IMR-90 (cell line): ENCODE data around the gene LDHAL6A. TPM values are rescaled to one million over a fixed set of nuclear protein-coding genes. Genes with fewer than 3 reads are reported as not detected.

ENCODE experiments used
- ATAC-seq: fragments of 200-7000 bp; cut with Tn5 transposase; 2 replicates; pipeline ENCODE4 v1.9.1; 2020; ENCODE audit warnings: low read depth, mild to moderate bottlenecking, moderate library complexity
- BruUV-seq: library from RNA; stranded (reverse); fragments of 400-500 nt; replicated peaks from 2 replicates; lab custom pipeline; 2021; lab: Mats Ljungman, UMichigan
- CTCF ChIA-PET: fragments of 300-600 bp; formaldehyde crosslinking; extraction: SDS; loops from one replicate; lab custom pipeline; 2021; ENCODE audit warnings: antibody characterized with exemption; lab: Yijun Ruan, JAX
- POLR2A ChIA-PET: fragments of 300-600 bp; sonication (Branson Sonifier 250); formaldehyde crosslinking; loops from one replicate; lab custom pipeline; 2022; ENCODE audit warnings: antibody characterized with exemption; ENCODE audit not compliant: unreplicated experiment; lab: Charles Lee
- DNase-seq: peaks from one replicate; pipeline ENCODE4 v3.0.0; 2013
- H2AFZ ChIP-seq: replicated peaks from 2 replicates; pipeline ENCODE3; 2013; ENCODE audit warnings: low read length, mild to moderate bottlenecking; ENCODE audit not compliant: poor library complexity
- H2AK5ac ChIP-seq: 2 replicates; pipeline ENCODE4 v1.6.1; 2013; ENCODE audit warnings: low read depth, low read length, inconsistent platforms
- H2AK9ac ChIP-seq: replicated peaks from 2 replicates; pipeline ENCODE3; 2013; ENCODE audit warnings: mild to moderate bottlenecking, low read depth, low read length, moderate library complexity; ENCODE audit not compliant: poor library complexity
- H2BK120ac ChIP-seq: 2 replicates; pipeline ENCODE4 v1.6.1; 2013; ENCODE audit warnings: low read depth, low read length, inconsistent platforms
- H2BK15ac ChIP-seq: 3 replicates; pipeline ENCODE4 v1.6.1; 2013; ENCODE audit warnings: low read depth, low read length, inconsistent platforms
- H2BK20ac ChIP-seq: 2 replicates; pipeline ENCODE4 v1.6.1; 2013; ENCODE audit warnings: low read depth, mild to moderate bottlenecking, inconsistent platforms, low read length, moderate library complexity
- H2BK5ac ChIP-seq: 2 replicates; pipeline ENCODE4 v1.6.1; 2013; ENCODE audit warnings: mild to moderate bottlenecking, low read depth, low read length, inconsistent platforms; ENCODE audit not compliant: poor library complexity, severe bottlenecking
- H3K14ac ChIP-seq: replicated peaks from 2 replicates; pipeline ENCODE4 v1.6.1; 2013; ENCODE audit warnings: low read depth, low read length, inconsistent platforms
- H3K18ac ChIP-seq: 2 replicates; pipeline ENCODE4 v1.6.1; 2013; ENCODE audit warnings: low read depth, low read length, control low read depth
- H3K23ac ChIP-seq: 2 replicates; pipeline ENCODE4 v1.6.1; 2013; ENCODE audit warnings: low read depth, low read length, inconsistent platforms
- H3K27ac ChIP-seq: 2 replicates; pipeline ENCODE4 v1.5.1; 2013; ENCODE audit warnings: mild to moderate bottlenecking, control low read depth, low read length; ENCODE audit not compliant: insufficient read depth
- H3K27me3 ChIP-seq: 2 replicates; pipeline ENCODE4 v1.6.1; 2013; ENCODE audit warnings: low read length; ENCODE audit not compliant: control insufficient read depth, insufficient read depth
- H3K36me3 ChIP-seq: 2 replicates; pipeline ENCODE4 v1.6.1; 2013; ENCODE audit warnings: low read length, mixed read lengths; ENCODE audit not compliant: control insufficient read depth, insufficient read depth
- H3K4ac ChIP-seq: 2 replicates; pipeline ENCODE4 v1.6.1; 2013; ENCODE audit warnings: low read depth, low read length, inconsistent platforms
- H3K4me1 ChIP-seq: 2 replicates; pipeline ENCODE4 v1.6.1; 2013; ENCODE audit warnings: low read length, mixed read lengths; ENCODE audit not compliant: control insufficient read depth, insufficient read depth
- H3K4me2 ChIP-seq: 2 replicates; pipeline ENCODE4 v1.6.1; 2013; ENCODE audit warnings: low read depth, mild to moderate bottlenecking, control low read depth, low read length, moderate library complexity
- H3K4me3 ChIP-seq: 2 replicates; pipeline ENCODE4 v1.5.1; 2013; ENCODE audit warnings: low read depth, mild to moderate bottlenecking, control low read depth, low read length, moderate library complexity; ENCODE audit not compliant: insufficient read depth
- H3K56ac ChIP-seq: 2 replicates; pipeline ENCODE4 v1.6.1; 2013; ENCODE audit warnings: low read length, inconsistent platforms; ENCODE audit not compliant: insufficient read depth; ENCODE audit errors: extremely low read depth
- H3K79me1 ChIP-seq, 2 experiments: 2 replicates each; pipeline ENCODE4 v1.6.1; 2013; ENCODE audit warnings: low read length in 2 of 2, inconsistent platforms in 1 of 2, low read depth in 1 of 2
- H3K9ac ChIP-seq: 2 replicates; pipeline ENCODE4 v1.6.1; 2013; ENCODE audit warnings: low read depth, low read length, control low read depth
- H3K9me1 ChIP-seq: 2 replicates; pipeline ENCODE4 v1.6.1; 2013; ENCODE audit warnings: low read length, inconsistent platforms; ENCODE audit not compliant: insufficient read depth
- H3K9me3 ChIP-seq: 2 replicates; pipeline ENCODE4 v1.6.1; 2013; ENCODE audit warnings: low read length; ENCODE audit not compliant: control insufficient read depth, insufficient read depth
- H4K20me1 ChIP-seq: 2 replicates; pipeline ENCODE4 v1.6.1; 2013; ENCODE audit warnings: low read length, inconsistent platforms; ENCODE audit not compliant: insufficient read depth
- H4K5ac ChIP-seq: 2 replicates; pipeline ENCODE4 v1.6.1; 2013; ENCODE audit warnings: mild to moderate bottlenecking, low read depth, low read length, control low read depth
- H4K8ac ChIP-seq, 2 experiments: 2 replicates each; pipeline ENCODE4 v1.6.1; 2013; ENCODE audit warnings: low read depth in 2 of 2, low read length in 2 of 2, control low read depth in 1 of 2, inconsistent platforms in 1 of 2
- H4K91ac ChIP-seq: 2 replicates; pipeline ENCODE4 v1.6.1; 2013; ENCODE audit warnings: low read depth, low read length, inconsistent platforms; ENCODE audit not compliant: insufficient read depth
- BHLHE40 ChIP-seq: fragments of 150-350 bp; IDR thresholded peaks from 2 replicates; pipeline ENCODE4 v1.6.1; 2016; ENCODE audit warnings: mild to moderate bottlenecking, low read depth, low read length
- CEBPB ChIP-seq: IDR thresholded peaks from 2 replicates; pipeline ENCODE4 v1.6.1; 2012; ENCODE audit warnings: low read depth, low read length, improper control_type of control experiment
- CTCF ChIP-seq: conservative IDR thresholded peaks from 2 replicates; pipeline ENCODE4 v1.5.1; 2012; ENCODE audit warnings: mild to moderate bottlenecking, low read depth, low read length, improper control_type of control experiment
- MXI1 ChIP-seq: IDR thresholded peaks from 2 replicates; pipeline ENCODE4 v1.6.1; 2012; ENCODE audit warnings: low read depth, mild to moderate bottlenecking, low read length, moderate library complexity, borderline replicate concordance
- NFE2L2 ChIP-seq: fragments of 150-350 bp; IDR thresholded peaks from 2 replicates; pipeline ENCODE4 v1.6.1; 2016; ENCODE audit warnings: low read depth, mild to moderate bottlenecking, low read length
- RAD21 ChIP-seq: IDR thresholded peaks from 2 replicates; pipeline ENCODE4 v1.6.1; 2012; ENCODE audit warnings: low read length, improper control_type of control experiment
- RCOR1 ChIP-seq: IDR thresholded peaks from 2 replicates; pipeline ENCODE4 v1.6.1; 2012; ENCODE audit warnings: mild to moderate bottlenecking, low read length, improper control_type of control experiment; ENCODE audit not compliant: insufficient replicate concordance
- RFX5 ChIP-seq: IDR thresholded peaks from 2 replicates; pipeline ENCODE4 v1.8.0; 2012; ENCODE audit warnings: low read depth, mild to moderate bottlenecking, low read length, moderate library complexity
- SMC3 ChIP-seq: fragments of 150-350 bp; IDR thresholded peaks from 2 replicates; pipeline ENCODE4 v1.6.1; 2016; ENCODE audit warnings: low read depth, mild to moderate bottlenecking, antibody characterized with exemption, low read length, moderate library complexity
- WGBS, 2 experiments: methylation state at CpG; one replicate each; pipeline versions ENCODE4 v1.1.5 to v1.1.7; 2013; ENCODE audit warnings: missing lambda C conversion rate in 2 of 2; ENCODE audit not compliant: insufficient read length in 1 of 2; ENCODE audit errors: extremely low coverage in 2 of 2; 5-methylcytosine and 5-hydroxymethylcytosine counted together
- dilution Hi-C: fragments of 300-500 bp; cut with HindIII; formaldehyde crosslinking; loops from one replicate; pipeline ENCODE4 v1.14.3; 2018; ENCODE audit warnings: low sequenced_read_pairs; ENCODE audit not compliant: unreplicated experiment
- in situ Hi-C: fragments of 300-500 bp; cut with MboI; formaldehyde crosslinking; loops from 3 replicates; pipeline ENCODE4 v1.14.3; 2019; ENCODE audit warnings: low sequenced_read_pairs, inconsistent platforms, mixed read lengths
- intact Hi-C: fragments of 100-400 bp; cut with micrococcal nuclease; formaldehyde crosslinking; loops from 2 replicates; pipeline ENCODE4 v1.10.0; 2022
- polyA plus RNA-seq, 3 experiments: library from polyadenylated mRNA; depleted of rRNA; stranded (reverse); fragments of >200 nt; gene quantifications; 2 replicates each; pipeline ENCODE4 v1.2.3, GENCODE V29; 2012; ENCODE audit warnings: low replicate concordance in 1 of 3
- total RNA-seq: library from RNA; depleted of rRNA; stranded (reverse); fragments of >200 nt; gene quantifications from 2 replicates; pipeline ENCODE4 v1.2.3, GENCODE V29; 2012
- TF ChIP-seq, protein P1 (sequence below): fragments of 150-350 bp; IDR thresholded peaks from 2 replicates; pipeline ENCODE4 v1.6.1; 2016; ENCODE audit warnings: low read depth, mild to moderate bottlenecking, low read length, moderate library complexity, borderline replicate concordance

The LDHAL6A gene
- total and polyA plus RNA-seq, 2 of the 4 experiments (the other 2 are of a cell fraction) = not detected

GRCh38 chr11:18420067-18420466, 35.6 kb upstream of the LDHAL6A start:
- no peak overlapping the region for H2BK15ac ChIP-seq
- no peak overlapping the region for H4K5ac ChIP-seq
- H4K20me1 ChIP-seq = no peaks in the 10 kb centered on the region
- no peak overlapping the region for H2BK20ac ChIP-seq
- no peak for DNase-seq
- H2AK5ac ChIP-seq = no peak overlapping the region
- H4K91ac ChIP-seq = no peak overlapping the region
- H3K27ac ChIP-seq = no peak overlapping the region
- ChIA-PET POLR2A (no interaction called here), CTCF (interaction anchor here (1.6 kb wide), 1 partner anchor 10 kb away, joined by 6 read pairs; no protein-coding TSS in a partner anchor)
- H3K14ac ChIP-seq = no peak overlapping the region
- no peak overlapping the region for H2AFZ ChIP-seq
- no peak overlapping the region for H3K4me2 ChIP-seq
- no peak overlapping the region for H3K23ac ChIP-seq
- H2BK5ac ChIP-seq = no peak overlapping the region
- H3K56ac ChIP-seq = no peak overlapping the region
- H3K4me1 ChIP-seq = no peaks in the 10 kb centered on the region
- BruUV-seq = no TSS peak
- dilution Hi-C loops = no loop called here
- H3K9ac ChIP-seq = no peak overlapping the region
- no peak overlapping the region for H3K4ac ChIP-seq
- H3K27me3 ChIP-seq = no peaks in the 10 kb centered on the region
- H2AK9ac ChIP-seq = no peak overlapping the region
- no peaks in the 10 kb centered on the region for H3K36me3 ChIP-seq
- no peaks in the 10 kb centered on the region for H3K79me1 ChIP-seq
- H4K8ac ChIP-seq = no peak overlapping the region
- no CpG with 5 or more reads among the region's 2 CpGs for whole genome bisulfite sequencing, 2 experiments
- ATAC-seq = no peak
- no peaks in the 10 kb centered on the region for H3K9me3 ChIP-seq
- in situ Hi-C loops = no loop called here
- H3K18ac ChIP-seq = no peak overlapping the region
- intact Hi-C loops = no loop called here
- no peaks in the 10 kb centered on the region for H3K9me1 ChIP-seq
- no peak overlapping the region for H3K4me3 ChIP-seq
- no peak overlapping the region for H2BK120ac ChIP-seq
- TF ChIP-seq CTCF = no peak
- TF ChIP-seq MXI1 = no peak
- no peak for TF ChIP-seq NFE2L2
- TF ChIP-seq SMC3 = no peak
- TF ChIP-seq RAD21 = no peak
- TF ChIP-seq, protein P1, sequence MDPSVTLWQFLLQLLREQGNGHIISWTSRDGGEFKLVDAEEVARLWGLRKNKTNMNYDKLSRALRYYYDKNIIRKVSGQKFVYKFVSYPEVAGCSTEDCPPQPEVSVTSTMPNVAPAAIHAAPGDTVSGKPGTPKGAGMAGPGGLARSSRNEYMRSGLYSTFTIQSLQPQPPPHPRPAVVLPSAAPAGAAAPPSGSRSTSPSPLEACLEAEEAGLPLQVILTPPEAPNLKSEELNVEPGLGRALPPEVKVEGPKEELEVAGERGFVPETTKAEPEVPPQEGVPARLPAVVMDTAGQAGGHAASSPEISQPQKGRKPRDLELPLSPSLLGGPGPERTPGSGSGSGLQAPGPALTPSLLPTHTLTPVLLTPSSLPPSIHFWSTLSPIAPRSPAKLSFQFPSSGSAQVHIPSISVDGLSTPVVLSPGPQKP = no peak
- no peak for TF ChIP-seq CEBPB
- no peak for TF ChIP-seq RFX5
- TF ChIP-seq BHLHE40 = no peak
- TF ChIP-seq RCOR1 = no peak
